AG20443 (cell line): ENCODE data around the gene P2RY8.
"Not testable (repeated sequence)": the region's sequence is repeated elsewhere in the genome, so short reads cannot be mapped to it uniquely, and the experiment has no call there.

Source experiments
- DNase-seq: peaks from one replicate; pipeline ENCODE4 v3.0.0; 2012; ENCODE audit warnings: low spot score, mixed read lengths

The P2RY8 gene

DNA sequence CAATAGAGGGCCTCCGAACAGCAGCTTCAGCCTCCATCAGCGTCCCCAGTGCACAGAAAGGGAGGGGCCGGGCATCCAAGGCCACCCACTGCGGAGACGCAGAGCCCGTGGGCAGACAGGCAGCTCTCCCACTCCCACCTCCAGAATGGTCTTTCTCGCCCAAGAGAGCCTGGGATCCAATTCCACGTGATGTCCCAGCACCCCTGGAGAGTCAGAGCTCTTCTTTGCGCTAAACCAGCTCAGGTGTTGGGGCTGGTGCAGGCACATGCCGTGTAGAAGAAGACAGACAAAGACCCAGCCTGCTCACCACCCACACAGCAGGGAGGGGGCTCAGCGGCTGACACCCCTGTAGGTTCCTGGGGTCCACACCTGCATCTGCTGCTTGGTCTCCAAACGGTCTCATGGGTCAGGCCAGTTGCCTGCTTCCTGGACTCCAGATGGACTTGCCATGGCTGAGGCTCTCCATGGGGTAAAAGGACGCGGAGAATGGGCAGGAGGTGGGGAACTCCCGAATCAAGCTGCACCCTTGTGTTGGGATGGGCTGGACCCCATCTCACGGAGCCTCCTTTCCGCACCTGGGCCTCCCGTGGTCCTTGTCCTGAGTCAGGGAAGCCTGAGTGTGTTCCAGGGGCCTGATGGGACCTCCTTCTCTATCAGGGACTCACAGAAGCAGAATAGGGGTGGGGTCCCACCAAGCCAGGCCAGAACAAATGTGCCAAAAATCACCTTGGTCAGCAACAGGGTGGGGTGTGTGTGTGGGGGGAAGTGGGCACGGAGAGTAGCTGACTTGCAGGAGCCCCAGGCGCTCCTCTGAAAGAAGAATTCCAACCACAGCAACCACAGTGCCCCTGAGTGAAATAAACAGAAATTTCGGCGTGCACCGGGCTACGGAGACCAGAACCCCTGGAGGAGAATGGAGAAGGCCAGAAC lies 72.7 kb downstream of the P2RY8 start:
- DNase-seq: no peak

DNA sequence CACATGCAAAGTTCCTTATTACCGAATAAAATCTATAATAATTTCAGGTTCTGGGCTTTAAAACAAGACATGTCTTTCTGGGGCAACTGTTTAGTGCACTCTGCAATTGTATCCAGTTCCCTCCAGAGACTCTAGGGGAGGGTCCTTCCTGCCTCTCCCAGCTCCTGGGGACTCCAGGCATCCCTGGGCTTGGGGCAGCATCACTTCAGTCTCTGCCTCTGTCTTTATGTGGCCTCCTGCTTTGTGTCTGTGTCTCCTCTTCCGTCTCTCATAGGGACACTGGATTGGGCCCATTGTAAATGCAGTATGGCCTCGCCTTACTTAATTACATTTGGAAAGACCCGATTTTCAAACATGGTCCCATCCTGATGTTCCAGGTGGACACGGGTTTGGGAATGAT lies 73.4 kb downstream of the P2RY8 start:
- DNase-seq: no peak

DNA sequence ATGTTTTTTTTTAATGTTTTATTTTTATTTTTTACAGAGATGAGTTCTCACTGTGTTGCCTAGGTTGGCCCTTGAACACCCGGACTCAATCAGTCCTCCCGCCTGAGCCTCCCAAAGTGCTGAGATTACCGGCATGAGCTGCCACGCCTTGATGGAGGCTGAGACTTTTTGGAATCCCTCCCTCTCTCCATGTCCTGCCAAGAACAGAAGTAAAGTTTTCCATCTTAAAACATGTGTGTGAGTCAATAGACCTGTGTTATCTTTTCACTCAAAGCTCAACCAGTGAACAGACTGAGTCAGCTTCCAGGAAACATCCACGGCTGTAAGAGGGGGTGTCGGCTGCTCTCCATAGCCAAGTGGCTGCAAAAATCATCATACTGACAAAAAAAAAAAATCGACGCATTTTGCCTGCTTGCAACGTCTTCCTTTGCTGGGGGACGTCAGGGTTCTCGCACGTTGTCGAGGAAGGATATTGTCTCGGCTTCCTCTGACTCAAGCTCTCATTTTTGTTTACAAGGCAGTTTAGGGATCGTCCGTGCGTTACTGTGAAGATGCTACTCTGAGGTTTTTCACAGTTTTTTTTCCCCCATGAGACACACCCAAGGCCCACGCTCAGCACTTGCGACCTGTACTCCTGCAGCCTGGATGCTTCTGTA lies 74.3 kb downstream of the P2RY8 start:
- no peak for DNase-seq

GRCh38 chrX:1462110-1462509 lies 74.9 kb downstream of the P2RY8 start:
- DNase-seq: no peak

GRCh38 chrX:1455948-1456280 lies 81.1 kb downstream of the P2RY8 start:
- DNase-seq: no peak

DNA sequence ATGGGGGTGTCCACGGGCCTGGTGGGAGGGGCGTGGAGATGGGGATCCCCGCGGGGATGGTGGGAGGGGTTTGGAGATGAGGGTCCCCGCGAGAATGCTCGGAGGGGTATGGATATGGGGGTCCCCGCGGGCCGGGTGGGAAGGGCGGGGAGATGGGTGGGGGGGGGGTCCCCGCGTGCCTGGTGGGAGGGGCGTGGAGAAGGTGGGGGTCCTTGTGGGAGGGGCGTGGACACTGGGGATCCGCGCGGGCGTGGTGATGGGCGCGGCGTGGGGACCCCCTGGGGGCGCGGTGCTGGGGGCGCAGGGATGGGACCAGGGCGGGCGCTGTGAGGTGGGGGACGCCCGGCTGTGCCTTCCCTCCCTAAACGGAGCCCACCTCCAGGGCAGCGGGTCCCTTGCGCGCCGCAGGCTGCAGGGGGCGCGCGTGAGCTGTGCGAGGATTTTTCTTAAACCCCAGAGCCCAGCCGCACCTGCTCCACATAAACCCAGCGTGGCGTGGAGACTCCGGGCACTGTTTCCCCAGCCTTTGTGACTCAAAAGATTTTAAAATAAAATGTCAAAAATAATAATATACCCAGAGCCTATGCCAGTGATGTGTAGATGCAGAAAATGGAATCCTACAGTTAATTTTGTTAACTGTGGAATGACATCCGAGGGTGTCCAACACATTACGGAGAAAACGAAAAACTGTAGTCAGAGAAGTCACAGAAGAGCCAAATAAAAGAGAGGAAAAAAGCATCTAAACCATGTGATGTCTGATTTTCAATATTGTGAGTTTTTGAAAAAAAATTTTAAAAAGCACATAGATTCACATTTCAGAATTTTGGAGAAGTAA lies 82.8 kb downstream of the P2RY8 start:
- DNase-seq: peak; percentile 87

DNA sequence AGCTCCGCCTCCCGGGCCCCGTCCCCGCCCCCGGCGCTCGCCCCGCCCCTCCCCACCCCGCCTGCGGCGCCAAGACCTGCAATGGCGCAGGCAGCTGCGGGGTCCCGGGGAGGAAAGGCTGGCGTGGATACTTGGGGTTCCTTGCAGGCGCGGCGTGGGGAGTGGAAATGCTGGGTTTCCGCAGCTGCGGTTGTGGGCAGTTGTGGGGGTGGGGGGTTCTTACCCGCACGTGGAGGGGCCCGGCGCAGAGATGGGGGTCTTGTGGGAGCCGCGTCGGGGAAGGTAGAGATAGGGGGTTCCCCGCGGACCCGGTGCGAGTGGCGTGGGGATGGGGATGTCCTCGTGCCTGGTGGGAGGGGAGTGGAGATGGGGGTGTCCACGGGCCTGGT lies 83.6 kb downstream of the P2RY8 start:
- peak; percentile 47 for DNase-seq

DNA sequence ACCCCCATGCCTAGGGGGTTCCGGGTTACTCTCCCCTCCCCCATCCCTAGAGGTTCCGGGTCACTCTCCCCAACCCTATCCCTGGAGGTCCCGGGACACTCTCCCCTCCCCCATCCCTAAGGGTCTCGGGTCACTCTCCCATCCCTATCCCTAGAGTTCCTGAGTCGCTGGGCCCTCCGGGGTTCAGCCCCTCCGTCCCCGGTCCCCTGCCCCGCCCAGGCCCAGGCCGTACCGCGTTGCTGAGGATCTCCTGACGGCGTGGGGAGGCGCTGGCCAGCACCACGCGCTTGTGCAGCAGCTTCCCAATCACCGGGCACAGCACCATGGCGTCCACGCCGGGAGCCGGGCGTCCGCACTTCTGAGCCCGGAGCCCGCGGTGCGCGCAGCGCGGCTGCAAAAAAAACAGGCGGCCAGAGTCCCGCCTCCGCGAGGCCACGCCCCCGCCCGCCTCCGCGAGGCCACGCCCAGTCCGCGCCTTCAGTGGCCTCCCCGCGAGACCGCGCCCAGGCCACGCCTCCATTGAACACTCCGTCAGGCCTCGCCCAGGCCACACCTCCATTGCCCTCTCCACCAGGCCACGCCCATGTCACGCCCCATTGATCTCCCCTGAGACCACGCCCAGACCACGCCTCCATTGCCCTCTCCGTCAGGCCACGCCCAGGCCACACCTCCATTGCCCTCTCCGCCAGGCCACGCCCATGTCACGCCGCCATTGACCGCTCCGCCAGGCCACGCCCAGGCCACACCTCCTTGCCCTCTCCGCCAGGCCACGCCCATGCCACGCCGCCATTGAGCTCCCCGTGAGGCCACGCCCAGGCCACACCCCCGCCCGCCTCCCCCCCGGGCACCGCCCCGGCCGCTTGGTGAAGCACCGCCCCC lies 84.2 kb downstream of the P2RY8 start, which contains the start of gene ASMTL:
Gene ASMTL (minus strand): TSS at position 394 of the 879 bp plus-strand sequence. CDS start 69 bp downstream, at position 325.
- peak; percentile 98 for DNase-seq

DNA sequence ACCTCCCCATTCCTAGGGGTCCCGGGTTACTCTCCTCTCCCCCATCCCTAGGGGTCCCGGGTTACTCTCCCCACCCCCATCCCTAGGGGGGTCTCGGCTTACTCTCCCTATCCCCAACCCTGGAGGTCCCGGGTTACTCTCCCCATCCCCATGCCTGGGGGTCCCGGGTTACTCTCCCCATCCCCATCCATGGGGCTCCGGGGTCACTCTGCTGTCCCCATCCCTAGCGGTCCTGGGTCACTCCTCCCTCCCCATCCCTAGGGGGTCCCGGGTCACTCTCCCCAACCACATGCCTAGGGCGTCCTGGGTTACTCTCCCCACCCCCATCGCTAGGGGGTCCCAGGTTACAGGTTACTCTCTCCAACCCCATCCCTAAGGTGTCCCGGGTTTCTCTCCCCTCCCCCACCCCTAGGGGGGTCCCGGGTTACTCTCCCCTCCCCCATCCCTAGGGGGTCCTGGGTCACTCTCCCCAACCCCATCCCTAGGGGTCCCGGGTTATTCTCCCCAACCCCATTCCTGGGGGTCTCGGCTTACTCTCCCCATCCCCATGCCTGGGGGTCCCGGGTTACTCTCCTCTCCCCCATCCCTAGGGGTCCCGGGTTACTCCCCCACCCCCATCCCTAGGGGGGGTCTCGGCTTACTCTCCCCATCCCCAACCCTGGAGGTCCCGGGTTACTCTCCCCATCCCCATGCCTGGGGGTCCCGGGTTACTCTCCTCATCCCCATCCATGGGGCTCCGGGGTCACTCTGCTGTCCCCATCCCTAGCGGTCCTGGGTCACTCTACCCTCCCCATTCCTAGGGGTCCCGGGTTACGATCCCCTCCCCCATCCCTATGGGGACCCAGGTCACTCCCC lies 85.1 kb downstream of the P2RY8 start:
- DNase-seq: no peak

GRCh38 chrX:1451251-1451660 lies 85.7 kb downstream of the P2RY8 start:
- no peak for DNase-seq

DNA sequence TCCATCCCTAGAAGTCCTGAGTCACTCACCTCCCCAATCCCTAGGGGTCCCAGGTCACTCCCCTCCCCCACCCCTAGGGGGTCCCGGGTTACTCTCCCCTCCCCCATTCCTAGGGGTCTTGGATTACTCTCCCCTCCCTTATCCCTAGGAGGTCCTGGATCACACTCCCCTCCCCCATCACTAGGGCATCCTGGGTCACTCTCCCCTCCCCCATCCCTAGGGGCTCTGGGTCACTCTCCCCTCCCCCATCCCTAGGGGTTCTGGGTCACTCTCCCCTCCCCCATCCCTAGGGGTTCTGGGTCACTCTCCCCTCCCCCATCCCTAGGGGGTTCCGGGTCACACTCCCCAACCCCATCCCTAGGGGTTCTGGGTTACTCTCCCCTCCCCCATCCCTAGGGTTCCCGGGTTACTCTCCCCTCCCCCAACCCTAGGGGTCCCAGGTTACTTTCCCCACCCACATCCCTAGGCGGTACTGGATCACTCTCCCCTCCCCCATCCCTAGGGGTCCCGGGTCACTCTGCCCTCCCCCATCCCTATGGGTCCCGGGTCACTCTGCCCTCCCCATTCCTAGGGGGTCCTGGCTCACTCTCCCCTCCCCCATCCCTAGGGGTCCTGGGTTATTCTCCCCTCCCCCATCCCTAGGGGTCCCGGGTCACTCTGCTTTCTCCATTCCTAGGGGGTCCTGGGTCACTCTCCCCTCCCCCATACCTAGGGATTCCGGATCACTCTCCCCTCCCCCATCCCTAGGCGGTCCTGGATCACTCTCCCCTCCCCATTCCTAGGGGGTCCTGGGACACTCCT lies 86.4 kb downstream of the P2RY8 start:
- no peak for DNase-seq

- DNase-seq: no peak
Measured at GRCh38 chrX:1449823-1450149, 87.2 kb downstream of the P2RY8 start.

GRCh38 chrX:1449036-1449822 lies 87.8 kb downstream of the P2RY8 start:
- DNase-seq: no peak

- DNase-seq: not testable (repeated sequence)
Measured at GRCh38 chrX:1448573-1449001, 88.4 kb downstream of the P2RY8 start.

- DNase-seq: not testable (repeated sequence)
Measured at GRCh38 chrX:1447969-1448572, 88.9 kb downstream of the P2RY8 start.

- not testable (repeated sequence) for DNase-seq
Measured at GRCh38 chrX:1446984-1447968, 89.7 kb downstream of the P2RY8 start.
